Measurements from ENCODE around the gene NXN.
"Not testable (repeated sequence)": the region's sequence is repeated elsewhere in the genome, so short reads cannot be mapped to it uniquely, and the experiment has no call there.

NXN gene

GRCh38 chr17:915538-916201, 63.9 kb downstream of the NXN start:
- DNase-seq: no peak

GRCh38 chr17:914561-914960, 65.0 kb downstream of the NXN start:
- no peak for DNase-seq

GRCh38 chr17:913207-913606, 66.4 kb downstream of the NXN start:
- DNase-seq: no peak

GRCh38 chr17:909642-910323, 69.8 kb downstream of the NXN start:
- no peak for DNase-seq

- DNase-seq: no peak
These were observed 71.9 kb downstream of the NXN start for GRCh38 chr17:907725-908124.

GRCh38 chr17:905708-906107, 73.9 kb downstream of the NXN start:
- DNase-seq: not testable (repeated sequence)

- DNase-seq: no peak
These were observed 75.7 kb downstream of the NXN start for GRCh38 chr17:903691-904481.

GRCh38 chr17:902463-902862, 77.1 kb downstream of the NXN start:
- no peak for DNase-seq

- no peak for DNase-seq
These were observed 77.6 kb downstream of the NXN start for GRCh38 chr17:901964-902363.

GRCh38 chr17:901191-901950, 78.2 kb downstream of the NXN start:
- no peak for DNase-seq

GRCh38 chr17:900336-900934, 79.1 kb downstream of the NXN start:
- no peak for DNase-seq

- DNase-seq: no peak
These were observed 81.5 kb downstream of the NXN start for GRCh38 chr17:897970-898619.

GRCh38 chr17:896953-897661, 82.5 kb downstream of the NXN start:
- DNase-seq: no peak

GRCh38 chr17:896454-896853, 83.1 kb downstream of the NXN start:
- no peak for DNase-seq

- DNase-seq: no peak
These were observed 86.6 kb downstream of the NXN start for GRCh38 chr17:892958-893357.

GRCh38 chr17:888998-889441, 90.6 kb downstream of the NXN start:
- DNase-seq: no peak

- no peak for DNase-seq
These were observed 91.9 kb downstream of the NXN start for GRCh38 chr17:887551-888209.

GRCh38 chr17:885971-886571, 93.5 kb downstream of the NXN start:
- DNase-seq: no peak

GRCh38 chr17:883586-883962, 96.0 kb downstream of the NXN start:
- DNase-seq: no peak

GRCh38 chr17:882827-883585, 96.6 kb downstream of the NXN start:
- no peak for DNase-seq
